ENCODE results near the gene SETD7.

The SETD7 gene

GRCh38 chr4:139524062-139524631, 31.9 kb downstream of the SETD7 start:
- TF ChIP-seq GATA3 (IDR thresholded peaks at IDR 0.05; ENCODE audit: low read depth, low read length) (no peak), GATA2 (IDR thresholded peaks at IDR 0.05; ENCODE audit: low read depth, low read length) (no peak)

- TF ChIP-seq GATA3 (IDR thresholded peaks at IDR 0.05; ENCODE audit: low read depth, low read length): no peak
- no peak for TF ChIP-seq GATA2 (IDR thresholded peaks at IDR 0.05; ENCODE audit: low read depth, low read length)
Observed at GRCh38 chr4:139523076-139523475, 32.9 kb downstream of the SETD7 start.

GRCh38 chr4:139522457-139522856, 33.6 kb downstream of the SETD7 start:
- TF ChIP-seq GATA2 (IDR thresholded peaks at IDR 0.05; ENCODE audit: low read depth, low read length) (no peak), GATA3 (IDR thresholded peaks at IDR 0.05; ENCODE audit: low read depth, low read length) (no peak)

DNA sequence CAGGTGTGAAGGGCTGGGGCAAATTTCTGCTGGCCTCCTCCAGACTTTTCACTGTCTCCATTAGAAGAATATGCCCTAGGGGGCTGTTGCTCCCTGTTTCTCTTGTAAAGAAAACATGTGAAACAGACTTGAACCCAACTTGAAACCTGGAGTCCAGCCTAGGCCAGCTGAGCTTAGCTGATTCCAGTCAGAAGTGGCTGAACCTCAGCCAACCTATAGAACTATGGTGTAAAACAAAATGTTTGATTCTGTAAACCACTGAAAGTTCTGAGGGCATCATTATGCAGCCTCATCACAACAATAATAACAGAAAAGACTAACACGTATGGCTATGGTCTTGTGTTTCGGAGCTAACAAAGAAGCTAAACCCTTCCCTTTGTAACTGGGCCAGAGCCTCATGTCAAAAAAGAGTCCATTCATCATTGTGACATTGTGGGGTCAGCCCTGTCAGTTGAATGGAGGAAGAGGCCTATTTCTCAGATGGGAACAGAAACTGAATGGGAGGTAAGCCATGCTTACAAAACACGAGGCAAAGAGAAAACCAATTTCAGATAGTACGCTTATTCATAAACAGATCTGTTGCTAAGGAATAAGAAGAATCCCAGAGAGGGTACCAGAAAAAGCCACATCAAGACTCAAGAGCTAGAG, 34.1 kb downstream of the SETD7 start:
- TF ChIP-seq GATA3 (IDR thresholded peaks at IDR 0.05; ENCODE audit: low read depth, low read length) (no peak), GATA2 (IDR thresholded peaks at IDR 0.05; ENCODE audit: low read depth, low read length) (no peak)

DNA sequence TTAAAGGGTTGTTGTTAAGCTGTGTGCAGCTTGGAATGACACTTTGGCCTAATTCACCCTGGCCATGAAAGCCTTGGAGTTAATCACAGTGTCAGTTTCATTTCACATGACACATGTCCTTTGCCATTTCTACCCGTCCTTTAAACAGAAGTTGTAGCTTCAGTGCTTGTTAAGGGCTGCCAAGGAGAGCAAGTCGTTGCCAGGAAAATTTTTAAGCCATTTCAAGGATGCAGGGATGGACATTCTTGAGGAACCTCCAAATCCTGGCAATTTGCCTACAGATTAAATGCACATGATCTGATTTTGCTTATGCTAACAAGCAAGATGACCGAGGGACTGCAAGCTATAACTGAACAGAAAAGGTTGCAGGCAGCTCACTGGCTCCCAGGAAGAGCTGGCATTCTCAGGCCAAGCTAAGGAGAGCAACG, 40.5 kb downstream of the SETD7 start:
- TF ChIP-seq GATA2 (IDR thresholded peaks at IDR 0.05; ENCODE audit: low read depth, low read length) (no peak), GATA3 (IDR thresholded peaks at IDR 0.05; ENCODE audit: low read depth, low read length) (no peak)

DNA sequence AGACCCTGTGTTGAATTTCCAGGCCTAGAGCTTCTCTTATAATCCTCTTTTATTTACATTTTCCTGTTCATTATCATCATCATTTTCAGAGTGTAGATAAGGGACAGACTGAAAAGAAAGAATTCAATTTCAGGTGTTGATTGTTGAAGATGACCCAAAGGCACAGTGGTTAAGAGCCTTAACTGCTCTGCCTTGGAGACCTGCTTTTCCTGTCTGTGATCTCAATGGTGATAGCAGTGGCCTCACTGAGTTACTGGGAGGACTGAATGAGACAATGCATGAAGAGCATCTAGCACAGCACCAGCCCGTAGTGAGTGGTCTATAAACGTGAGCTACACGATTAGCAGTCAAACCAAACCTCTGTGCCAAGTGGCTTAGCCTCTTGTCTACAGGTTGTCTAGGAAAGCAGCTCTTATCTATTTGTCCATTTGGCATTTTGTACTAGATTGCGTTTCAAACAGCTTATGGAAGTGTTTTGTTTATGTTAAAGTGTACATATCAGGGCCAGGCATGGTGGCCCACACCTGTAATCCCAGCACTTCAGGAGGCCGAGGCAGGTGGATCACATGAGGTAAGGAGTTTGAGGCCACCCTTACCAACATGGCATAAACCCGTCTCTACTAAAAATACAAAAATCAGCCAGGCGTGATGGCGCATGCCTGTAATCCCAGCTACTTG, 41.5 kb downstream of the SETD7 start:
- TF ChIP-seq GATA3 (IDR thresholded peaks at IDR 0.05; ENCODE audit: low read depth, low read length) (peak; percentile 50; the same call in 1 of the 2 replicates), GATA2 (IDR thresholded peaks at IDR 0.05; ENCODE audit: low read depth, low read length) (peak; percentile 82)

DNA sequence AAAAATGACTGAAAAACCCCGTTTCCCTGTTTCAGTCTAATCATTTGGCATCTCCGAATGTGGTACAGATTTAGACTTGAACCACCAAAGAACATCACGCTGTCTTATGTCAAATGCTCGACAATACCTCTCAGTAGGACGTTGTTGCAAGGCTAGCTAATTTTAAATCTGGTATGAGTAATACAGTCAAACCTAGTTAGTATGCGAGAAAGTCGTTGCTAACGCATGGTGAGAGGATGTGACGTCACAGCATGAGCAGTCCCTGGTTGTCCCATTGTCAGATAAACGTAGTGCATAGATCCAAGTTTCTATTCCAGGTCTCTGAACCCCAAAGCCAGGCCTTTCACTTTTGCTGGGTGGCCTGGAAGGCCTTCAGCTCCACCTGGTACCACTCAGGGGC, 44.7 kb downstream of the SETD7 start:
- TF ChIP-seq GATA3 (IDR thresholded peaks at IDR 0.05; ENCODE audit: low read depth, low read length) (no peak), GATA2 (IDR thresholded peaks at IDR 0.05; ENCODE audit: low read depth, low read length) (no peak)

- TF ChIP-seq GATA2 (IDR thresholded peaks at IDR 0.05; ENCODE audit: low read depth, low read length) (no peak), GATA3 (IDR thresholded peaks at IDR 0.05; ENCODE audit: low read depth, low read length) (no peak)
Observed at GRCh38 chr4:139509727-139510410, 46.1 kb downstream of the SETD7 start.

DNA sequence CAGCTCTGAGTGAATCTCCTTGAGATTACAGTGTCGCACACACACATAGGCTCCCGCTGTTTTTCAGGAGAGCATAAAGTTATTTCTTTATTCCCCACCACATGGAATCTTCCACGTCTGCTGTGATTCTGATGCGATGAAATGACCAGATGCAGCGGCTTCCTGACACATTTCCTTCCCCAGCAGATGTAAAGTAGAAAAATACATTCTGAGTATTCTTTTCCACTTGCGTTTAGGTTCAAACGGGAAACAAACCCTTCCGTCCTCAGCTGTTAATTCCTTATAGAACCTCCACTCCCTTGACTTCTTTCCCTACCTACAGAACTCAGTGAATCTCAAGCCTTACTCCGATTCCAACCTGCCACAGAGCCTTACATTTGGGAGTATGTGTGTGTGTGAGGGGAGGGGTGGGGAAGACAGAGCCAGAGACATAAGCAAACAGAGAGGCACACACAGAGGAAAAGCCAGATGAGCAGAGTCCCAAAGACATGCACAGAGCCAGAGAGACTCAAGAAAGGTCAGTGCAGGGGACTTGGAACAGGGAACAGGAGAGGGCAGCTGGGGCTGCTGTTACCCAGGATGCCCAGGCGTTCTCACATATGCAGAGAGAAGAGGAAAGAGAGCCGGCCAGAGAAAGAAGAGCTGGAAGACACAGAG, 47.3 kb downstream of the SETD7 start:
- no peak for TF ChIP-seq GATA3 (IDR thresholded peaks at IDR 0.05; ENCODE audit: low read depth, low read length)
- TF ChIP-seq GATA2 (IDR thresholded peaks at IDR 0.05; ENCODE audit: low read depth, low read length): no peak

- TF ChIP-seq GATA2 (IDR thresholded peaks at IDR 0.05; ENCODE audit: low read depth, low read length) (no peak), GATA3 (IDR thresholded peaks at IDR 0.05; ENCODE audit: low read depth, low read length) (no peak)
Observed at GRCh38 chr4:139506774-139507173, 49.2 kb downstream of the SETD7 start.

GRCh38 chr4:139503622-139504166, 52.3 kb downstream of the SETD7 start:
- TF ChIP-seq GATA2 (IDR thresholded peaks at IDR 0.05; ENCODE audit: low read depth, low read length) (no peak), GATA3 (IDR thresholded peaks at IDR 0.05; ENCODE audit: low read depth, low read length) (no peak)

GRCh38 chr4:139501927-139502899, 53.8 kb downstream of the SETD7 start:
- TF ChIP-seq GATA2 (IDR thresholded peaks at IDR 0.05; ENCODE audit: low read depth, low read length): no peak
- TF ChIP-seq GATA3 (IDR thresholded peaks at IDR 0.05; ENCODE audit: low read depth, low read length): no peak

DNA sequence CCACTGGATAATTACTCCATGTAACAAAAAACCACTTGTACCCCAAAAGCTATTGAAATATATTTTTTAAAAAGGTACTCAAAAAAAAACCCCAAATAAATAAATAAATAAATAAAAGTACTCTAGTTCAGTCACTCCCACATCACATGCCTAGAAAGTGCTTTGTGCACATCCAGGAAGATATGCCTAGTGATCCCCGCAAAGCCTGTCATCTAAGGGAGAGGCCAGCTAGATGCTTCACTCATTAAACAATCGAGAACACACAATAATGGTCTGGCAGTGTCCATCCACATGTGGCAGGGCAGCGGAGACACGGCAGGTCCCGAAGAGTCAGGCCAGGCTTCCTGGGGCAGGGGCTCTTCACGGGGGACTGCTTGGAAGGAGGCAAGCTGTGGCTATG, 54.5 kb downstream of the SETD7 start:
- no peak for TF ChIP-seq GATA3 (IDR thresholded peaks at IDR 0.05; ENCODE audit: low read depth, low read length)
- no peak for TF ChIP-seq GATA2 (IDR thresholded peaks at IDR 0.05; ENCODE audit: low read depth, low read length)
